ENCODE measurements around the gene UST.
"Not testable (repeated sequence)": the region's sequence is repeated elsewhere in the genome, so short reads cannot be mapped to it uniquely, and the experiment has no call there.

The UST gene

DNA sequence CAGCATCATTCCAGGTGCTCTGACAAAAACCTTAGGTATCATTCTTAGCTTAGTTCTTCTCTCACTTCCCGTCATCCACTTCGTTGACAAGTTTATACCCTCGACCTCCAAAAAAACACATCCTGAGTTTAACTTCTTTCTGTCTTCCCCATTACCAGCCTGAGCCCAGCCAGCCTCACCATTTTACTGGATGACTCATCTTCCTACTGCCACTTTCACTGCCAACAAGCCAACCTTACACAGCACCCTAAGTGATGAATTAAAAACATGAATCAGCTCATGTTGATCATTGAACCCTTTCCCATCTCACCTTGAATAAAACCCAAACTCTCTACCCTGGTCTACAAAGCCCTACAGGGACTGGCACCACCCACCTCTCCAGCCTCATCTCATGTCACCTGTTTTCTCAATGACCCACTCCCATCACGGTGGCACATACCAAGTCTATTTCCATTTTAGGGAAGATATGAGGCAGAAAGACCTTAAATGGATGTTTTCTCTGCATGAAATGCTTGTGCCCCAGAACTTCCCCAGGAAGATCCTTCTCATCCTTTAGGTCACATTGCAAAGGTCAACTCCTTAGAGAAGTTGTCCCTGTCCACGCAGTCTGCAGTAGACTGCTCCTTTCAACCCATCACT lies 9.9 kb upstream of the UST start:
- DNase-seq: no peak

- DNase-seq: no peak
Observed at GRCh38 chr6:148737806-148738205, 9.0 kb upstream of the UST start.

- DNase-seq: no peak
Observed at GRCh38 chr6:148738946-148739821, 7.6 kb upstream of the UST start.

DNA sequence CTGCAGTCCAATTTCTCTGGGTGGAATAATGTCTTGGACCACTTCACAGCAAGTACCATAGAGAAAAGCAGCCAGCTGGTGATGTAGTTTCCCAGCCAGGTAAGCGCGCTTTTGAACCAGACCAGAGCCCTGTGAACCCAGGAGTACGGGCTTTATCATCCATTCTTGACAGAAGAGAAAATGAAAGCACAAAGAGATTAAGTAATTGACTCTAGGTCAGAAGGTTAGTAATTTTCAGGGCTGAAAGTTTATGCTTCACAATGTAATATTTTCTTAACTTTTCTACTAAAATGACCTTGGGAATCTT lies 7.1 kb upstream of the UST start:
- no peak for DNase-seq

DNA sequence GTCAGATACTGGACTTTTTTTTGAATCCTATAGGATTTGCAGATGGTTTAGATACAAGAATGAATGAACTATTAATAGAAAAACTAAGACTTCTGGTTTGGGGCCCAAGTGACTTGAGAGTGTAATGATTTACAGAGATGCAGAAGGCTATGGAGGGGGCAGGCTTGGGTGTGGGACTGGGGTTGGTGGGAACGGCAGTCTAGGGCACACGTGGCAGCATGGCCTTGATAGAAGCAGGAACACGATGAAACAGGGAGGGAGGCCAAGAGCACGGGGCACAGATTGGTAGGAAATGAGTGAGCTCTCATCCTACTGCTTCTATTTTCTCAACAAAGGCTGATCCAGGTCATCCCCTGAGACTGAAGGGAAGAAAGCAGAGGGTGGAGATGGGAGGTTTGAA lies 3.4 kb upstream of the UST start:
- no peak for DNase-seq

DNA sequence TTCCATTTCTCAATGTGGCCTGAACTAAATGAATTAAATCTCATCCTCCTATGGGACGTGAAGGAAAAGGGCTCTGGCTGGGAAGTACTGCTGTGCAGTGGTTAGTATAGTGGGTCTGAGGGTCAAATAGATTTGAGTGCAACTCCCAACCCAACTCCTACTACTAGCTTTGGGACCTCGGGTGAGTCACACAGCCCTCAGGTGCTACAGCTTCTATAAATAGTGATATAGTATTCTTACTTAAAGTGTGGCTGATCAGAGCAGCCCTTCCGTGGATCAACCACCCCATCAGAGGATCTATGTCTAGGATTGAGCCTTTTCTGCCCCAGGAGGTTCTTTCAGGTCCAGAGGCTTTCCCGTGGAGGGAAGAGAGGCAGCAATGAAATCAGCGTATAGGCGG lies 904 bp upstream of the UST start:
- no peak for DNase-seq

- DNase-seq: peak; percentile 25
Observed at GRCh38 chr6:148747145-148747470, 278 bp downstream of the UST start.

- DNase-seq: peak; percentile 59
Observed at GRCh38 chr6:148747471-148748165, 788 bp downstream of the UST start.

DNA sequence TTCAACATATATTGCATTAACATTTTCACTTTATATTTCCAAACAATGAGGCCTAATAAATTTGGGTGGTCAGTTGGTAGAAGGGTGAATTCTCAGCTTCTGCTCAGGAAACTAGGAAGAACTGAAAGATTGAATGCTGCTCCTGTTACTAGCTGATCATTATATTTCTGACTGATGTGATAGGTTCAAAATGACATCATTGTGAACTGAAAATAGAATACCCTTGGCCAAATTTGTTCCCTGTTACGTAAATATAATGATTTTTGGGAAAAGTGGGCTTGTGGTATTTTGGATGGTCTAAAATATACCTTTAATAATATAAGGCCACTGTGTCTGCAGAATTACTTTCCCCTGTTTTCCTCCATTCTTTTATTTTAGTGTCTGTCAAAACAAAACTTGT lies 2.8 kb downstream of the UST start:
- no peak for DNase-seq

- DNase-seq: no peak
Observed at GRCh38 chr6:148750838-148751792, 4.3 kb downstream of the UST start.

DNA sequence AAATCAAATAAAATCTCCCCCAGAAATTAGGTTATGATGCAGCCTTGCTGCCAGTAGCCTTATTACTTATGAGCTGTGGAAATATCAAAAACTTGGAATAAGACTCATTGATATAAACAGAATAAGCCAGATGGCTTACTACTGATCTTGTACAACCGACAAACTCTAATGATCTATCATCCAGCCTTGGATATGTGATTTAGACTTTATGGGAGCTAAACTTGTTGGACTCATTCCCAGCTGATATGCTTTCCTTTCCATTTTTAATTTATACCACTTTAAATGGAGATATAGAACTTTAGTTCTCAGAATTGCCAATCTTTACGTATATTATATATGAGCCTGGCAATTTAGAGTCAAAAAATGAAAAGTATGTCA lies 5.0 kb downstream of the UST start:
- DNase-seq: no peak

DNA sequence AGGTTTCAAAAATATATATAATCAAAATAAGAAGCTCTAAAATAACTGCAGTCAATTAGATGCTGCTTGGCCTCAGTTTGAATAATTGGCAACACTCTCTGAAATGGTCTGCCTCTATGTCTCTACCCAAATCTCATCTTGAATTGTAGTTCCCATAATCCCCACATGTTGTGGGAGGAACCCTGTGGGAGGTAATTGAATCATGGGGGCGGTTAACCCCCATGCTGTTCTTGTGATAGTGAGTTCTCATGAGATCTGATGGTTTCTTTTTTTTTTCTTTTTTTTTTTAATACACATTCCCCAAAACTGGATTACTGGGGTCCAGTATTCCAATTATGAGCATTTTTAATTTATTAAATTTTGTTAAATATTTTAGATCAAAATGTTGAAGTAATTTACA lies 8.5 kb downstream of the UST start:
- not testable (repeated sequence) for DNase-seq

- no peak for DNase-seq
Observed at GRCh38 chr6:148757944-148758480, 11.2 kb downstream of the UST start.

GRCh38 chr6:148758492-148758891 lies 11.7 kb downstream of the UST start:
- DNase-seq: no peak

DNA sequence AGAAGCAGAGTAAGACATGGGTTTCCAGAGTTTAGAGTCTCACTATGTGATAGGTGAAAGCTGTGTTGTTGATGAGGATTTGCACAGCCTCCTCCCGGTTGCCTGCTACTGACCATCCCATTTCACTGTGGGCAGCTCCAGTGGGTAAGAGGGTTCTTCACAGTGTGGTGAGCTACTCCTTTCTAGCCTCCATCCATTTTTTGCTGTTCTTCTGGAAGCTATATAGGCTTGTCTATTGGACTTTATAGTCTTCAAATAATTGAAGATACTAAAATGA lies 13.4 kb downstream of the UST start:
- no peak for DNase-seq

DNA sequence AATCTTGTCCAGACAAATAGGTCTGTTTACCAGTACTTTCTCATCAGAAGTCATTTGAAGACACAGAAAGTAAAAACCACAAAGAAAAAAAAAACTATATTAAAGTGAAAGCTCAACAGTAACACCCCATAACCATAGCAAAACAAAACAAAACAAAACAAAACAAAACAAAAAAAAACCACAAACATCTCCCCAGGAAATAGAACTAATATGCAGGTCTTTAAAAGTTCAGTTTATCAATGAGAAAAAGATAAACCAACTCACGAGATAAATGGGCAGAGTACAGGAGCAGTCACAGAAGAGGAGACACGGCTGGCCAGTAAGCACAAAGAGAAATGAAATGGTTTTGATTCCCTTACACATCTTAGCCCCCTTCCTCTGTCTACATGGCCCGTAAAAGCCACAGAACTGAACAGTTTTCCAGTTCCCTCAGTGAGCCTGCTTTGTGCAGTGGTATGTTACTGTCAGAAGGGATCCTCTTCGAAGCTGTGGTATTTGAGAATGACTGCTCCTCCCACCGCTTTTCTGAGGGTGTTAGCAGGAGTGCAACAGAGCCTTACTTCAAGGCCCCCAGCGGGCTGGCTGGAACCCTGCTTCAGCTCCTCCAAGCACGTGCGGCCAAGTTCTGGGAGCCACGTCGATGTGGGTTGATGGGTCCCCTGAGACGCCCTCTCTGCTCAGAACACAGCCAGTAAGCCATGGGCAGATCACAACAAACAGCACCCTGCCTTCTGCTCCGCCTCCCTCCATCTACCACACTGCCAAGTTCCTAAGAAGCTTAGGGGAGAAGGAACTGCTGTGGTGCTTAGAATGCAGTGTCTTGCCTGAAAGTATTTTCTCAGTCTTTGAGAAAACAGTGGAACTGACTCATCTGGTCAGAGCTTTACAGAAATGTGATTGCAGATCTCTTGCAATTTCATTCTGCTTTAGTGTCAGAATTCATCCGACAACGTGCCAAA lies 14.0 kb downstream of the UST start:
- peak; percentile 41 for DNase-seq

- DNase-seq: peak; percentile 47
Observed at GRCh38 chr6:148761527-148762011, 14.7 kb downstream of the UST start.

DNA sequence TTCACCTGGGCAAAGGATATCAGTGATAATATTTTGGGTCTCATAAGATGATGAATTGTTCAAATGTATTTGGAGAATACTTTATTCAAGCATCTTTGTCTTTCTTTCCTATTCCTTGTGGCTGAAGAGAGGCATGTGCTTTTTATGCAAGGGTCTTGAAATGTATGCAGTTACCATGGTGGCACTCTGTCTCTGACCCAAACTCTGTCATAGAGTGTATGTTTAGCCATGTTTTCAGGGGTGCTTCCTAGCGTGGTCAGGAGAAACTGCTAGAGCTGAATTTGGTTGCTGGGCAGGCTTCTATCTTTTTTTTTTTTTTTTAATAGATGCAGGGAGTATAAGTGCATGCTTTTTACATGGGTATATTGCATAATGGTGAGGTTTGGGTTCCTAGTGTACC lies 15.4 kb downstream of the UST start:
- no peak for DNase-seq

- not testable (repeated sequence) for DNase-seq
Observed at GRCh38 chr6:148764259-148765020, 17.6 kb downstream of the UST start.

- DNase-seq: no peak
Observed at GRCh38 chr6:148765898-148766808, 19.3 kb downstream of the UST start.

Data from activated gamma-delta T cell treated with Interleukin-2 at 50 U/mL for 16 hours (primary cell).